ENCODE results near the gene DOCK2. TPM values are rescaled to one million over a fixed set of nuclear protein-coding genes. Genes with fewer than 3 reads are reported as not detected.

DOCK2 gene
- total and polyA plus RNA-seq, 2 donors (not counting 3 experiments of a cell fraction or from before 2014, with no cell fraction given) = 0.62 to 4.8 TPM

DNA sequence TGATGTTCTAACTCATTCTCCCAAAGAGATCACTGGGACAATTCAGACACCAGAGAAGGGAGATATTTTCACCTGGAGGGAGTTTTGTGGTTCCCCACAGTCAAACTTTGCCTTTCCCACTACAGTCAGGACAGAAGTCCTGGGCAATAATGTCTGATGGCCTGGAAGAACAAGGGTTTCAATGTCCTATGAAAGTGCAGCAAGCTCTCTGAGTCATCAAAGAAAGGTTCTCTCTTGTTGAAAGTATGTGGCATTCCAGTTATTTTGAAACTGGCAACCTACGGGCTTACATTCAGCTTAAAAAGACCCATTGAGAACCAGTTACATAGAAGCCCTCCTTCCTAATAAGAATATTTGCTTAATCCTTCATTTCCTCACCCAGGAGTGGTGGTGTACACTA is 239.3 kb downstream of the DOCK2 start:
- DNase-seq (ENCODE audit: low read depth, low spot score) (no peak), FAIRE-seq (no peak)
- CTCF ChIA-PET = interaction anchor here (1.1 to 2.1 kb wide), 2 partner anchors 15 to 104 kb away, joined by 4 to 9 read pairs; partner anchors contain the start of gene INSYN2B
- Histone ChIP-seq H3K27ac (ENCODE audit: insufficient read depth, low read depth, low read length) (no peak overlapping the region), H3K4me1 (ENCODE audit: control insufficient read depth, extremely low read depth, insufficient read depth, low read length) (no peaks in the 10 kb centered on the region), H3K9me1 (replicated peaks; ENCODE audit: control insufficient read depth, extremely low read depth, insufficient read depth, low read length) (no peaks in the 10 kb centered on the region), H3K36me3 (ENCODE audit: control insufficient read depth in 2 of 2, extremely low read depth in 1 of 2, insufficient read depth in 2 of 2, low read length in 2 of 2) (peaks cover 0 to 18% of the 10 kb centered on the region in 2 experiments), H3K9ac (replicated peaks; ENCODE audit: extremely low read depth, insufficient read depth, low read length) (no peak overlapping the region), H2AFZ (ENCODE audit: low read depth, low read length) (no peak overlapping the region), H3K9me3 (replicated peaks; ENCODE audit: control insufficient read depth, insufficient read depth, low read length) (no peaks in the 10 kb centered on the region), H3K4me2 (ENCODE audit: insufficient read depth, low read length) (no peak overlapping the region), H3K79me2 (ENCODE audit: control insufficient read depth, insufficient read depth, low read length) (peaks cover 1% of the 10 kb centered on the region), H4K20me1 (replicated peaks; ENCODE audit: control insufficient read depth, extremely low read depth, insufficient read depth, low read length) (no peaks in the 10 kb centered on the region), H3K27me3 (ENCODE audit: control insufficient read depth in 2 of 2, insufficient read depth in 2 of 2, low read length in 2 of 2) (no peaks in the 10 kb centered on the region), H3K4me3 (replicated peaks in 1 of 3; ENCODE audit: insufficient read depth in 1 of 3, low read depth in 1 of 3, low read length in 3 of 3) (no peak overlapping the region)
- dilution Hi-C loops (cut with MboI; ENCODE audit: extremely low pct_ligation_motif_present, low sequenced_read_pairs) = no loop called here
- BruUV-seq (replicated peaks) = no TSS peak
- intact Hi-C loops (cut with micrococcal nuclease) = no loop called here
- TF ChIP-seq JUN (IDR thresholded peaks at IDR 0.05; ENCODE audit: borderline replicate concordance, insufficient read depth, insufficient read length, low read depth) (no peak), POLR2AphosphoS5 (IDR thresholded peaks at IDR 0.05; ENCODE audit: insufficient read depth, low read depth, low read length) (no peak), GATA2 (IDR thresholded peaks at IDR 0.05; ENCODE audit: insufficient read depth, insufficient read length, low read depth, low read length) (no peak), MYC (IDR thresholded peaks at IDR 0.05; ENCODE audit: low read depth, low read length) (no peak), EZH2 (IDR thresholded peaks at IDR 0.05; ENCODE audit: borderline replicate concordance, low read depth, low read length, severe bottlenecking) (no peak), POLR2A (IDR thresholded peaks at IDR 0.05; ENCODE audit: low read depth, low read length) (no peak), FOS (IDR thresholded peaks at IDR 0.05; ENCODE audit: borderline replicate concordance, insufficient read depth, low read length) (no peak)
- TF ChIP-seq, protein P1, sequence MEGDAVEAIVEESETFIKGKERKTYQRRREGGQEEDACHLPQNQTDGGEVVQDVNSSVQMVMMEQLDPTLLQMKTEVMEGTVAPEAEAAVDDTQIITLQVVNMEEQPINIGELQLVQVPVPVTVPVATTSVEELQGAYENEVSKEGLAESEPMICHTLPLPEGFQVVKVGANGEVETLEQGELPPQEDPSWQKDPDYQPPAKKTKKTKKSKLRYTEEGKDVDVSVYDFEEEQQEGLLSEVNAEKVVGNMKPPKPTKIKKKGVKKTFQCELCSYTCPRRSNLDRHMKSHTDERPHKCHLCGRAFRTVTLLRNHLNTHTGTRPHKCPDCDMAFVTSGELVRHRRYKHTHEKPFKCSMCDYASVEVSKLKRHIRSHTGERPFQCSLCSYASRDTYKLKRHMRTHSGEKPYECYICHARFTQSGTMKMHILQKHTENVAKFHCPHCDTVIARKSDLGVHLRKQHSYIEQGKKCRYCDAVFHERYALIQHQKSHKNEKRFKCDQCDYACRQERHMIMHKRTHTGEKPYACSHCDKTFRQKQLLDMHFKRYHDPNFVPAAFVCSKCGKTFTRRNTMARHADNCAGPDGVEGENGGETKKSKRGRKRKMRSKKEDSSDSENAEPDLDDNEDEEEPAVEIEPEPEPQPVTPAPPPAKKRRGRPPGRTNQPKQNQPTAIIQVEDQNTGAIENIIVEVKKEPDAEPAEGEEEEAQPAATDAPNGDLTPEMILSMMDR (IDR thresholded peaks at IDR 0.05; ENCODE audit: extremely low read depth in 1 of 2, insufficient read depth in 1 of 2, low read depth in 1 of 2, low read length in 2 of 2) = no peak
- TF ChIP-seq, protein P2, sequence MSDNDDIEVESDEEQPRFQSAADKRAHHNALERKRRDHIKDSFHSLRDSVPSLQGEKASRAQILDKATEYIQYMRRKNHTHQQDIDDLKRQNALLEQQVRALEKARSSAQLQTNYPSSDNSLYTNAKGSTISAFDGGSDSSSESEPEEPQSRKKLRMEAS (IDR thresholded peaks at IDR 0.05; ENCODE audit: insufficient read depth, insufficient read length) = no peak
- POLR2A ChIA-PET = no interaction called here
